B cell (primary cell): ENCODE results near the gene RIMKLB. TPM values are rescaled to one million over a fixed set of nuclear protein-coding genes. Genes with fewer than 3 reads are reported as not detected.

Source experiments
- ATAC-seq: fragments of 200-7000 bp; cut with Tn5 transposase; one replicate; pipeline ENCODE4 v1.10.0; 2021; ENCODE audit warnings: low read depth, mild to moderate bottlenecking, moderate number of reproducible peaks, moderate library complexity
- CTCF ChIA-PET: fragments of 350-600 bp; sonication (Branson Sonifier 250); formaldehyde crosslinking; loops from one replicate; lab custom pipeline; 2021; ENCODE audit warnings: antibody characterized with exemption, inconsistent platforms; lab: Charles Lee
- POLR2A ChIA-PET: fragments of 350-600 bp; sonication (Branson Sonifier 250); formaldehyde crosslinking; loops from one replicate; lab custom pipeline; 2021; ENCODE audit warnings: antibody characterized with exemption; lab: Charles Lee
- DNase-seq: peaks from one replicate; pipeline ENCODE4 v3.0.0; 2013
- H2AFZ ChIP-seq: 2 replicates; pipeline ENCODE4 v1.6.1; 2012; ENCODE audit warnings: mild to moderate bottlenecking, low read depth, low read length; ENCODE audit not compliant: insufficient read depth, poor library complexity, severe bottlenecking
- H3K27ac ChIP-seq, 2 donors: 1 replicate in 1 of 2; 2 replicates in 1 of 2; pipeline ENCODE4 v1.5.1; 2012 to 2013; ENCODE audit warnings: low read length in 2 of 2, mild to moderate bottlenecking in 2 of 2, moderate library complexity in 1 of 2
- H3K27me3 ChIP-seq, 4 experiments: fragments of 200-600 bp in 1 of 4; sonication (generic) in 1 of 4; replicated peaks in 1 of 4; 1 replicate in 2 of 4; 2 replicates in 2 of 4; pipeline versions ENCODE4 v1.6.1 to v1.7.0; 2013 to 2016; ENCODE audit warnings: low read length in 3 of 4, mild to moderate bottlenecking in 2 of 4, mixed read lengths in 1 of 4, moderate library complexity in 1 of 4; ENCODE audit not compliant: insufficient read depth in 4 of 4, control insufficient read depth in 3 of 4; ENCODE audit errors: control extremely low read depth in 1 of 4
- H3K36me3 ChIP-seq, 2 experiments: replicated peaks in 1 of 2; 1 replicate in 1 of 2; 2 replicates in 1 of 2; pipeline versions ENCODE4 v1.6.1 to v1.7.1; 2013; ENCODE audit warnings: low read length in 1 of 2; ENCODE audit not compliant: insufficient read depth in 2 of 2, control insufficient read depth in 1 of 2; ENCODE audit errors: control extremely low read depth in 1 of 2, extremely low read depth in 1 of 2
- H3K4me1 ChIP-seq, 2 donors: fragments of 200-600 bp in 1 of 2; sonication (generic) in 1 of 2; 1 replicate in 1 of 2; 2 replicates in 1 of 2; pipeline versions ENCODE4 v1.5.1 to v1.6.1; 2013 to 2017; ENCODE audit warnings: low read length in 2 of 2; ENCODE audit not compliant: control insufficient read depth in 2 of 2, insufficient read depth in 2 of 2
- H3K4me2 ChIP-seq: replicated peaks from 2 replicates; pipeline ENCODE3; 2012; ENCODE audit warnings: mild to moderate bottlenecking, low read depth, low read length; ENCODE audit not compliant: poor library complexity, severe bottlenecking
- H3K4me3 ChIP-seq, 5 experiments: fragments of 200-600 bp in 1 of 5; sonication (generic) in 1 of 5; 1 replicate in 3 of 5; 2 replicates in 2 of 5; pipeline versions ENCODE4 v1.5.1 to v1.7.0; 2011 to 2016; ENCODE audit warnings: low read length in 4 of 5, mild to moderate bottlenecking in 4 of 5, low read depth in 2 of 5, control low read depth in 1 of 5, moderate library complexity in 1 of 5; ENCODE audit not compliant: insufficient read depth in 1 of 5; ENCODE audit errors: control extremely low read depth in 1 of 5, extremely low read depth in 1 of 5
- H3K79me2 ChIP-seq: fragments of 200-600 bp; sonication (generic); one replicate; pipeline ENCODE4 v1.6.0; 2016; ENCODE audit warnings: low read length; ENCODE audit not compliant: control insufficient read depth, insufficient read depth
- H3K9ac ChIP-seq: fragments of 200-600 bp; sonication (generic); 2 replicates; pipeline ENCODE4 v1.6.1; 2017; ENCODE audit warnings: mild to moderate bottlenecking, low read length, moderate library complexity
- H3K9me3 ChIP-seq, 3 donors: one replicate each; pipeline versions ENCODE4 v1.6.1 to v1.7.1; 2013; ENCODE audit warnings: low read length in 2 of 3; ENCODE audit not compliant: control insufficient read depth in 2 of 3, insufficient read depth in 1 of 3; ENCODE audit errors: control extremely low read depth in 1 of 3
- H4K20me1 ChIP-seq: 2 replicates; pipeline ENCODE4 v1.6.0; 2012; ENCODE audit warnings: mild to moderate bottlenecking, low read length; ENCODE audit not compliant: insufficient read depth, control insufficient read depth, poor library complexity, severe bottlenecking
- H3K27ac Mint-ChIP-seq: one replicate; pipeline ENCODE4 v1.8.0; 2021; ENCODE audit warnings: mixed read lengths
- H3K27me3 Mint-ChIP-seq: one replicate; pipeline ENCODE4 v1.8.0; 2021; ENCODE audit warnings: mixed read lengths
- H3K4me1 Mint-ChIP-seq: one replicate; pipeline ENCODE4 v1.8.0; 2021; ENCODE audit warnings: mixed read lengths
- H3K4me3 Mint-ChIP-seq: one replicate; pipeline ENCODE4 v1.8.0; 2021; ENCODE audit warnings: mixed read lengths
- H3K9me3 Mint-ChIP-seq: one replicate; pipeline ENCODE4 v1.8.0; 2022; ENCODE audit warnings: mixed read lengths; ENCODE audit not compliant: insufficient read depth
- CTCF ChIP-seq: fragments of 200-600 bp; IDR thresholded peaks from one replicate; pipeline ENCODE4 v1.8.0; 2022; ENCODE audit warnings: antibody characterized with exemption, mild to moderate bottlenecking
- EZH2 ChIP-seq: IDR thresholded peaks from 2 replicates; pipeline ENCODE4 v1.6.1; 2012; ENCODE audit warnings: borderline replicate concordance, low read depth, mild to moderate bottlenecking, moderate library complexity, low read length; ENCODE audit not compliant: insufficient read depth, poor library complexity, severe bottlenecking
- WGBS: methylation state at CpG from one replicate; pipeline ENCODE4 v1.1.5; 2013; ENCODE audit warnings: missing lambda C conversion rate; ENCODE audit not compliant: insufficient coverage; 5-methylcytosine and 5-hydroxymethylcytosine counted together
- intact Hi-C: fragments of 100-400 bp; cut with micrococcal nuclease; formaldehyde crosslinking; loops from one replicate; pipeline ENCODE4 v1.10.0; 2022
- polyA plus RNA-seq: library from polyadenylated mRNA; depleted of rRNA; stranded (reverse); fragments of >200 nt; gene quantifications from 2 replicates; pipeline ENCODE4 v1.2.3, GENCODE V29; 2012
- total RNA-seq, 2 donors: library from RNA; stranded (reverse); fragments of 120-200 nt in 1 of 2; gene quantifications; 1 replicate in 1 of 2; 2 replicates in 1 of 2; pipeline versions ENCODE4 v1.2.3 to v1.2.4, GENCODE V29; 2013 to 2022

The RIMKLB gene
- total and polyA plus RNA-seq, 2 donors (not counting 1 experiment from before 2014, with no cell fraction given), result 27.8 to 54.2 TPM

GRCh38 chr12:8692573-8692972 lies 5.2 kb upstream of the RIMKLB start:
- H3K79me2 ChIP-seq, result no peaks in the 10 kb centered on the region
- peak; percentile 37 for DNase-seq
- TF ChIP-seq CTCF (no peak), EZH2 (no peak)
- ChIA-PET POLR2A (no interaction called here), CTCF (interaction anchor here (1.5 to 1.8 kb wide), 2 partner anchors 10 to 198 kb away, joined by 5 to 13 read pairs; no protein-coding TSS in a partner anchor)
- Mint-ChIP-seq H3K27me3 (peaks cover 21% of the 10 kb centered on the region), H3K4me1 (peaks cover 33% of the 10 kb centered on the region), H3K4me3 (peak overlapping the region; percentile 38), H3K27ac (peak overlapping the region; percentile 75), H3K9me3 (no peaks in the 10 kb centered on the region)
- H3K27ac ChIP-seq, result peak overlapping the region in 1 of 2 donors; percentile 42
- no CpG with 5 or more reads among the region's 5 CpGs for WGBS
- no peaks in the 10 kb centered on the region for H3K9me3 ChIP-seq
- H3K4me3 ChIP-seq, result peak overlapping the region in 1 of 5 experiments; percentile 29
- H3K27me3 ChIP-seq, result no peaks in the 10 kb centered on the region
- H2AFZ ChIP-seq, result peak overlapping the region; percentile 66
- H3K4me1 ChIP-seq, result peaks cover 16 to 18% of the 10 kb centered on the region in 2 donors
- H3K36me3 ChIP-seq, result no peaks in the 10 kb centered on the region
- H3K9ac ChIP-seq, result peak overlapping the region; percentile 4
- intact Hi-C loops, result no loop called here
- ATAC-seq, result no peak
- no peaks in the 10 kb centered on the region for H4K20me1 ChIP-seq
- peak overlapping the region; percentile 49 for H3K4me2 ChIP-seq

- Histone ChIP-seq H3K4me3 (no peak overlapping the region), H3K9ac (no peak overlapping the region), H3K9me3 (no peaks in the 10 kb centered on the region), H2AFZ (no peak overlapping the region), H3K4me1 (peaks cover 29 to 30% of the 10 kb centered on the region in 2 donors), H3K79me2 (peaks cover 13% of the 10 kb centered on the region), H4K20me1 (no peaks in the 10 kb centered on the region), H3K27me3 (no peaks in the 10 kb centered on the region), H3K27ac (no peak overlapping the region), H3K36me3 (no peaks in the 10 kb centered on the region), H3K4me2 (no peak overlapping the region)
- Mint-ChIP-seq H3K27me3 (peaks cover 10% of the 10 kb centered on the region), H3K4me3 (no peak overlapping the region), H3K4me1 (peaks cover 48% of the 10 kb centered on the region), H3K9me3 (no peaks in the 10 kb centered on the region), H3K27ac (no peak overlapping the region)
- intact Hi-C loops, result loop anchor here (5.0 kb wide), 1 partner anchor 197 kb away; no protein-coding TSS in a partner anchor
- WGBS, result no CpG with 5 or more reads among the region's 10 CpGs
- TF ChIP-seq EZH2 (no peak), CTCF (no peak)
- POLR2A ChIA-PET, result interaction anchor here (0.7 kb wide), 2 partner anchors 206 to 1918 kb away, joined by 7 to 9 read pairs; no protein-coding TSS in a partner anchor
- CTCF ChIA-PET, result interaction anchor here (0.6 kb wide), 1 partner anchor 165 kb away, joined by 3 read pairs; no protein-coding TSS in a partner anchor
- DNase-seq (no peak), ATAC-seq (no peak)
Measured at GRCh38 chr12:8695116-8695515, 2.7 kb upstream of the RIMKLB start.
